HG03196 (cell line): ENCODE data around the gene EHBP1L1.

Experiments
- ATAC-seq: cut with Tn5 transposase; IDR thresholded peaks from one replicate; pipeline ENCODE4 v1.9.1; 2021; ENCODE audit not compliant: unreplicated experiment

EHBP1L1 gene

GRCh38 chr11:65576867-65577755, 1.3 kb downstream of the EHBP1L1 start:
- ATAC-seq, result no peak

GRCh38 chr11:65577756-65578109, 1.9 kb downstream of the EHBP1L1 start:
- ATAC-seq, result no peak

GRCh38 chr11:65578134-65578533, 2.3 kb downstream of the EHBP1L1 start:
- no peak for ATAC-seq

- no peak for ATAC-seq
Observed at GRCh38 chr11:65578667-65579066, 2.8 kb downstream of the EHBP1L1 start.

GRCh38 chr11:65579291-65579690, 3.4 kb downstream of the EHBP1L1 start:
- no peak for ATAC-seq

GRCh38 chr11:65580031-65580692, 4.3 kb downstream of the EHBP1L1 start:
- no peak for ATAC-seq

GRCh38 chr11:65580756-65581155, 4.9 kb downstream of the EHBP1L1 start:
- ATAC-seq, result no peak

- ATAC-seq, result no peak
Observed at GRCh38 chr11:65581928-65582327, 6.1 kb downstream of the EHBP1L1 start.

GRCh38 chr11:65583589-65583988, 7.7 kb downstream of the EHBP1L1 start:
- no peak for ATAC-seq

GRCh38 chr11:65584106-65584505, 8.3 kb downstream of the EHBP1L1 start:
- ATAC-seq, result no peak

- no peak for ATAC-seq
Observed at GRCh38 chr11:65584723-65585171, 8.9 kb downstream of the EHBP1L1 start.

GRCh38 chr11:65585396-65586246, 9.8 kb downstream of the EHBP1L1 start:
- ATAC-seq, result no peak

- ATAC-seq, result no peak
Observed at GRCh38 chr11:65586247-65586630, 10.4 kb downstream of the EHBP1L1 start.

- no peak for ATAC-seq
Observed at GRCh38 chr11:65586676-65587075, 10.8 kb downstream of the EHBP1L1 start.

- ATAC-seq, result peak; percentile 61
Observed at GRCh38 chr11:65588199-65589054, 12.6 kb downstream of the EHBP1L1 start.

GRCh38 chr11:65589444-65590239, 13.8 kb downstream of the EHBP1L1 start:
- ATAC-seq, result no peak

- ATAC-seq, result no peak
Observed at GRCh38 chr11:65590240-65590738, 14.4 kb downstream of the EHBP1L1 start.

- no peak for ATAC-seq
Observed at GRCh38 chr11:65591939-65592857, 16.3 kb downstream of the EHBP1L1 start.
